ENCODE data around the gene AR. TPM values are rescaled to one million over a fixed set of nuclear protein-coding genes. Genes with fewer than 3 reads are reported as not detected.

AR gene
- polyA plus RNA-seq, 1 donor from 2014 or later: 1.1 TPM

GRCh38 chrX:67750694-67751093 is 206.9 kb downstream of the AR start:
- Histone ChIP-seq H2AFZ (ENCODE audit: low read depth, low read length) (no peak overlapping the region), H3K9ac (ENCODE audit: low read length) (no peak overlapping the region), H3K36me3 (ENCODE audit: insufficient read depth, low read length) (no peaks in the 10 kb centered on the region), H4K20me1 (ENCODE audit: insufficient read depth) (no peaks in the 10 kb centered on the region), H3K9me2 (ENCODE audit: insufficient read depth, low read length) (no peaks in the 10 kb centered on the region), H3F3A (ENCODE audit: insufficient read depth, low read length, poor library complexity, severe bottlenecking) (no peaks in the 10 kb centered on the region), H3K9me3 (ENCODE audit: low read length) (no peaks in the 10 kb centered on the region), H3K4me3 (ENCODE audit: low read length) (no peak overlapping the region), H3K27me3 (ENCODE audit: insufficient read depth, low read depth, low read length) (no peaks in the 10 kb centered on the region), H3K4me2 (ENCODE audit: low read length) (no peak overlapping the region), H3K79me2 (replicated peaks; ENCODE audit: insufficient read depth, low read length) (no peaks in the 10 kb centered on the region), H3K27ac (ENCODE audit: low read length) (no peak overlapping the region)
- TF ChIP-seq REST (IDR thresholded peaks at IDR 0.05; ENCODE audit: borderline replicate concordance) (no peak), POLR2AphosphoS5 (IDR thresholded peaks at IDR 0.05) (no peak), CTCF (IDR thresholded peaks at IDR 0.05; ENCODE audit: poor library complexity, severe bottlenecking) (no peak), EZH2 (IDR thresholded peaks at IDR 0.05; ENCODE audit: borderline replicate concordance, insufficient read depth, low read length, poor library complexity, severe bottlenecking) (no peak), EP300 (conservative IDR thresholded peaks at IDR 0.05; ENCODE audit: poor library complexity, severe bottlenecking) (no peak), TAF1 (IDR thresholded peaks at IDR 0.05; ENCODE audit: low read depth) (no peak), SMC3 (conservative IDR thresholded peaks at IDR 0.05; ENCODE audit: poor library complexity) (no peak)

- Histone ChIP-seq H3K27me3 (ENCODE audit: insufficient read depth, low read depth, low read length) (no peaks in the 10 kb centered on the region), H3K4me2 (ENCODE audit: low read length) (no peak overlapping the region), H3K27ac (ENCODE audit: low read length) (no peak overlapping the region), H3K36me3 (ENCODE audit: insufficient read depth, low read length) (no peaks in the 10 kb centered on the region), H3K9me2 (ENCODE audit: insufficient read depth, low read length) (no peaks in the 10 kb centered on the region), H2AFZ (ENCODE audit: low read depth, low read length) (no peak overlapping the region), H3K9ac (ENCODE audit: low read length) (no peak overlapping the region), H4K20me1 (ENCODE audit: insufficient read depth) (no peaks in the 10 kb centered on the region), H3F3A (ENCODE audit: insufficient read depth, low read length, poor library complexity, severe bottlenecking) (no peaks in the 10 kb centered on the region), H3K9me3 (ENCODE audit: low read length) (no peaks in the 10 kb centered on the region), H3K4me3 (ENCODE audit: low read length) (no peak overlapping the region), H3K79me2 (replicated peaks; ENCODE audit: insufficient read depth, low read length) (no peaks in the 10 kb centered on the region)
- TF ChIP-seq REST (IDR thresholded peaks at IDR 0.05; ENCODE audit: borderline replicate concordance) (no peak), MXI1 (conservative IDR thresholded peaks at IDR 0.05; ENCODE audit: poor library complexity, severe bottlenecking) (no peak), EP300 (conservative IDR thresholded peaks at IDR 0.05; ENCODE audit: poor library complexity, severe bottlenecking) (no peak), TAF1 (IDR thresholded peaks at IDR 0.05; ENCODE audit: low read depth) (no peak), POLR2AphosphoS5 (IDR thresholded peaks at IDR 0.05) (no peak), EZH2 (IDR thresholded peaks at IDR 0.05; ENCODE audit: borderline replicate concordance, insufficient read depth, low read length, poor library complexity, severe bottlenecking) (no peak), CTCF (IDR thresholded peaks at IDR 0.05; ENCODE audit: poor library complexity, severe bottlenecking) (no peak), RAD21 (conservative IDR thresholded peaks at IDR 0.05) (no peak), SMC3 (conservative IDR thresholded peaks at IDR 0.05; ENCODE audit: poor library complexity) (no peak)
These were observed 215.2 kb downstream of the AR start for GRCh38 chrX:67759018-67759417.

Data from neural cell (in vitro differentiated cells).